Keratinocyte (primary cell): ENCODE measurements around the gene PCCA.

Experiments
- CTCF ChIP-seq, 3 experiments: IDR thresholded peaks in 1 of 3; conservative IDR thresholded peaks in 1 of 3; optimal IDR thresholded peaks in 1 of 3; 2 replicates in 2 of 3; 3 replicates in 1 of 3; pipeline versions ENCODE3 to v1.5.1; 2011; ENCODE audit warnings: low read length in 3 of 3, mild to moderate bottlenecking in 3 of 3, moderate library complexity in 2 of 3, control low read depth in 1 of 3, inconsistent platforms in 1 of 3; ENCODE audit not compliant: insufficient read depth in 2 of 3; ENCODE audit errors: extremely low read depth in 1 of 3
- EZH2 ChIP-seq: IDR thresholded peaks from one replicate; pipeline ENCODE4 v1.6.1; 2012; ENCODE audit warnings: inconsistent platforms, mild to moderate bottlenecking, low read length, moderate library complexity

DNA sequence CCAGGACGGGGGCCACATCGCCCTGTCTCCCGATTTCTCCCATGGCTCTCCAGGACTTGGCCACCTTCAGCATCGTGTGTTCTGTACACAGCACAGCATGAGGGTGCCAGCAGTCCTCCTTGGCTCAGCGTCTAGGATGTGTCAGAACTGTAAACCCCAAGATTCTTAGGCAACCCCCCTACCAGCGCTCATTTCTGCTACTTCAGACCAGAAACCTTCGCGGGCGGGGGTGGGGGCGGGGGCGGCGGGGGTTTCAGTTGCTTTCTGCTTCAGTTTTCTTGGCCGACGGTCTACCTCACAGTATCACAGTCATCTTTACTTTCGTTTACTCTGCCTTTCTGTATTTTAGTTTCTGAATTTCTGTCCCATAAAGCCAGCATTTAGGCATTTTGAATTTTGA is 417.3 kb downstream of the PCCA start:
- no peak for TF ChIP-seq EZH2
- TF ChIP-seq CTCF (optimal IDR thresholded peaks at IDR 0.05 in 1 of 3, IDR thresholded peaks at IDR 0.05 in 1 of 3, conservative IDR thresholded peaks at IDR 0.05 in 1 of 3; ENCODE audit: extremely low read depth in 1 of 3, insufficient read depth in 2 of 3, low read length in 3 of 3), result no peak
